Smooth muscle cell (in vitro differentiated cells): Measurements from ENCODE around the gene GATD1. TPM values are rescaled to one million over a fixed set of nuclear protein-coding genes. Genes with fewer than 3 reads are reported as not detected.

Experiments used
- DNase-seq: peaks from one replicate; lab custom pipeline; 2025; ENCODE audit not compliant: unreplicated experiment; lab: John Stamatoyannopoulos, UW
- H2AFZ ChIP-seq: fragments of 200-600 bp; sonication (generic); 2 replicates; pipeline ENCODE4 v1.6.0; 2016; ENCODE audit warnings: antibody characterized with exemption, low read depth, mild to moderate bottlenecking
- H3F3A ChIP-seq: fragments of 200-600 bp; sonication (generic); 2 replicates; pipeline ENCODE4 v1.6.0; 2017; ENCODE audit warnings: antibody characterized with exemption, low read depth
- H3K27ac ChIP-seq: fragments of 200-600 bp; sonication (generic); 2 replicates; pipeline ENCODE4 v1.5.1; 2016; ENCODE audit warnings: low read depth, mild to moderate bottlenecking
- H3K27me3 ChIP-seq: fragments of 200-600 bp; sonication (generic); 2 replicates; pipeline ENCODE4 v1.6.1; 2016; ENCODE audit warnings: low read depth, mild to moderate bottlenecking
- H3K36me3 ChIP-seq: fragments of 200-600 bp; sonication (generic); 2 replicates; pipeline ENCODE4 v1.5.1; 2016; ENCODE audit warnings: low read depth
- H3K4me1 ChIP-seq: fragments of 200-600 bp; sonication (generic); 2 replicates; pipeline ENCODE4 v1.5.1; 2016; ENCODE audit warnings: low read depth
- H3K4me2 ChIP-seq: fragments of 200-600 bp; sonication (generic); 2 replicates; pipeline ENCODE4 v1.6.0; 2016; ENCODE audit warnings: mild to moderate bottlenecking
- H3K4me3 ChIP-seq: fragments of 200-600 bp; sonication (generic); 2 replicates; pipeline ENCODE4 v1.5.1; 2016; ENCODE audit warnings: mild to moderate bottlenecking
- H3K79me2 ChIP-seq: fragments of 200-600 bp; sonication (generic); 2 replicates; pipeline ENCODE4 v1.6.0; 2016; ENCODE audit warnings: low read depth, mild to moderate bottlenecking
- H3K9ac ChIP-seq: fragments of 200-600 bp; sonication (generic); 2 replicates; pipeline ENCODE4 v1.6.0; 2016; ENCODE audit warnings: low read depth
- H3K9me3 ChIP-seq: fragments of 200-600 bp; sonication (generic); replicated peaks from 2 replicates; pipeline ENCODE4 v1.5.1; 2016; ENCODE audit warnings: low read depth
- H4K20me1 ChIP-seq: fragments of 200-600 bp; sonication (generic); 2 replicates; pipeline ENCODE4 v1.6.0; 2016; ENCODE audit warnings: low read depth
- WGBS: methylation state at CpG from one replicate; pipeline ENCODE4 v1.1.7; 2016; ENCODE audit warnings: low lambda C conversion rate; 5-methylcytosine and 5-hydroxymethylcytosine counted together
- polyA plus RNA-seq: library from polyadenylated mRNA; unstranded; fragments of >200 nt; fragmentation: Nextera tagmentation; extraction: Ambion mirVana; gene quantifications from 2 replicates; pipeline ENCODE4 v1.2.1, GENCODE V29; 2016
- total RNA-seq: library from RNA; depleted of rRNA; stranded (reverse); fragments of >200 nt; gene quantifications from 2 replicates; pipeline ENCODE4 v1.2.3, GENCODE V29; 2014
- TF ChIP-seq, protein P1 (sequence below): fragments of 200-600 bp; sonication (generic); IDR thresholded peaks from 2 replicates; pipeline ENCODE4 v1.5.1; 2017; ENCODE audit warnings: borderline replicate concordance, mild to moderate bottlenecking, antibody characterized with exemption; ENCODE audit not compliant: insufficient read depth, poor library complexity, severe bottlenecking

GATD1 gene
- total and polyA plus RNA-seq, 2 experiments from 2014 or later: 11.7 to 12.9 TPM

DNA sequence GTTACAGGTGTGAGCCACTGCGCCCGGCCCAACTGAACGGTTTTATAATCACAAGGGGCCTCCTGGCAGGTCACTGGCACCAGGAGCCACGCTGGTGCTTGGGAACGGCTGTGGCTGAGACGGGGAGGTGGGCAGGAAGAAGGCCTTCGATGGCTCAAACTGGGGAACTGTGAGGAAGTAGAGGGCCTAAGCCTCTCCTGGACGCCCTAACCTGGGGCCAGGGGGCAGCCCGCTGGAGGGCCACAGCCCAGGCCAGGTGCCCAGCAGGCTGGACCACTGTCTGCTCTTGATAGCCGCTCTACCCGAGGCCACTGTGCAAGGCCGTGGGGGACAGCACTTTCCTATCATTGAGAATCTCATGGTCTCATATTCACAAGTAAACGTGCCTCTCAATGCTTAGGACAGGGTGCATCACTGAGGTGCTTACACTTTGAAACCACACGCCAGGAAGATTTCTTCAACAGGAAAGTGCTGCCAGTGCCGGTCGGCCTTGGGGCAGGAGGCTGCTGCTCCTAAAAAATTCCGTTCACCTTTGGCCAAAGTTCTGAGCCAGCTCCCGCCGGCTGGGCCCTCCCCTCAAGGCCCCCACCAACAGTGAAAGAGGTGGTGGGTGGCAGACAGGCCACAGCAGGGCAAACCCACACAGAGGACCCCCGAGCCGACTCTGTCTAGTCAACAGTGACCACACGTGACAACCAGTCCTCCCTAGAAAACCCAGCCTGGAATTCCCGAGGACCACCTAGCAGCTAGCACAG, 7.2 kb downstream of the GATD1 start:
- H3K79me2 ChIP-seq: peaks cover 20% of the 10 kb centered on the region
- H3K9ac ChIP-seq: no peak overlapping the region

DNA sequence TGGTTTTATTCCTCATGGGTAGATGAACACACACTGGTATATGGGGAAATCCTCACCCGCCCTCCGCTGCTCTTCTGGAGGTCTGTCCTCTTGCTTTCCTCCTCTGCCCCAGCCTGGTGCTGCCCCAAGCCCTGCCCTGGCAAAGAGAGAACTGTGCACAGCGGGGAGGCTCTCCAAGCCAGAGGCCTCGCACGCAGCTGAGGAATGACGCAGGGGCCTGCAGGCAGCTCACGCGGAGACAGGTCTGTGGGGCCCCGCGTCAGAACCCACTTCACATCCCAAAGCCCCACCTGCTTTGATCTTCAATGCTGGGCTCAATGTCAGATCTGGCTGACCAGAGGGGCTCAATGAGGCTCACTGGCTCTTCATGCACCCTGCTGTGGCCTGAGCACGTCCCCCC, 10.0 kb downstream of the GATD1 start:
- no peak overlapping the region for H3K27ac ChIP-seq
- H2AFZ ChIP-seq: no peak overlapping the region
- peaks cover 12% of the 10 kb centered on the region for H3F3A ChIP-seq
- H3K4me2 ChIP-seq: no peak overlapping the region
- TF ChIP-seq, protein P1, sequence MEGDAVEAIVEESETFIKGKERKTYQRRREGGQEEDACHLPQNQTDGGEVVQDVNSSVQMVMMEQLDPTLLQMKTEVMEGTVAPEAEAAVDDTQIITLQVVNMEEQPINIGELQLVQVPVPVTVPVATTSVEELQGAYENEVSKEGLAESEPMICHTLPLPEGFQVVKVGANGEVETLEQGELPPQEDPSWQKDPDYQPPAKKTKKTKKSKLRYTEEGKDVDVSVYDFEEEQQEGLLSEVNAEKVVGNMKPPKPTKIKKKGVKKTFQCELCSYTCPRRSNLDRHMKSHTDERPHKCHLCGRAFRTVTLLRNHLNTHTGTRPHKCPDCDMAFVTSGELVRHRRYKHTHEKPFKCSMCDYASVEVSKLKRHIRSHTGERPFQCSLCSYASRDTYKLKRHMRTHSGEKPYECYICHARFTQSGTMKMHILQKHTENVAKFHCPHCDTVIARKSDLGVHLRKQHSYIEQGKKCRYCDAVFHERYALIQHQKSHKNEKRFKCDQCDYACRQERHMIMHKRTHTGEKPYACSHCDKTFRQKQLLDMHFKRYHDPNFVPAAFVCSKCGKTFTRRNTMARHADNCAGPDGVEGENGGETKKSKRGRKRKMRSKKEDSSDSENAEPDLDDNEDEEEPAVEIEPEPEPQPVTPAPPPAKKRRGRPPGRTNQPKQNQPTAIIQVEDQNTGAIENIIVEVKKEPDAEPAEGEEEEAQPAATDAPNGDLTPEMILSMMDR: no peak
- no peak overlapping the region for H3K4me3 ChIP-seq
- no peaks in the 10 kb centered on the region for H3K4me1 ChIP-seq
- no peaks in the 10 kb centered on the region for H3K27me3 ChIP-seq
- no peak for DNase-seq
- 98% methylated on average over 11 of the region's 11 CpGs for WGBS
- H3K9me3 ChIP-seq: no peaks in the 10 kb centered on the region
- no peaks in the 10 kb centered on the region for H3K79me2 ChIP-seq
- no peaks in the 10 kb centered on the region for H3K36me3 ChIP-seq
- H4K20me1 ChIP-seq: peaks cover 86% of the 10 kb centered on the region
- no peak overlapping the region for H3K9ac ChIP-seq

More for the DNA sequence above, 7.2 kb downstream of the GATD1 start:
- H3K27ac ChIP-seq: no peak overlapping the region
- peaks cover 94% of the 10 kb centered on the region for H4K20me1 ChIP-seq
- no peak overlapping the region for H3K4me3 ChIP-seq
- peaks cover 8% of the 10 kb centered on the region for H3F3A ChIP-seq
- no peaks in the 10 kb centered on the region for H3K27me3 ChIP-seq
- DNase-seq: no peak
- WGBS: 98% methylated on average over 23 of the region's 23 CpGs
- no peak overlapping the region for H2AFZ ChIP-seq
- no peaks in the 10 kb centered on the region for H3K36me3 ChIP-seq
- H3K9me3 ChIP-seq: no peaks in the 10 kb centered on the region
- H3K4me1 ChIP-seq: no peaks in the 10 kb centered on the region
- H3K4me2 ChIP-seq: no peak overlapping the region
- TF ChIP-seq, protein P1: no peak

DNA sequence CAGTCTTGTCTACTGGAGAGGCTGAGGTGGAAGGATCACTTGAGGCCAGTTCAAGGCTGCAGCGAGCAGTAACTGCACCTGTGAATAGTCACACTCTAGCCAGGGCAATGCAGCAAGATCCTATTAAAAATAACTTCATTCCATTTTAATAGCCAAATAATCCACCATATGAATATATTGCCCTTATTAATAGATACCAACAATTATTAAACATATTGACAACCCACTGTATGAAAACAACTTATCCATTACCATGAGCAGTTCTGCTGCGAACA, 10.4 kb downstream of the GATD1 start:
- TF ChIP-seq, protein P1: no peak
- Histone ChIP-seq H3K4me1 (no peaks in the 10 kb centered on the region), H2AFZ (no peak overlapping the region), H3K27me3 (no peaks in the 10 kb centered on the region), H4K20me1 (peaks cover 85% of the 10 kb centered on the region), H3K4me2 (no peak overlapping the region), H3K4me3 (no peak overlapping the region), H3K79me2 (no peaks in the 10 kb centered on the region), H3F3A (peaks cover 12% of the 10 kb centered on the region), H3K27ac (no peak overlapping the region), H3K9me3 (no peaks in the 10 kb centered on the region), H3K9ac (no peak overlapping the region), H3K36me3 (no peaks in the 10 kb centered on the region)
- 97% methylated on average over 2 of the region's 2 CpGs for WGBS
- no peak for DNase-seq
